GM19023 (cell line): ENCODE data around the gene FOXP3.

Source experiments
- ATAC-seq: cut with Tn5 transposase; IDR thresholded peaks from one replicate; pipeline ENCODE4 v1.9.1; 2021; ENCODE audit warnings: mild to moderate bottlenecking, moderate library complexity; ENCODE audit not compliant: unreplicated experiment

The FOXP3 gene

DNA sequence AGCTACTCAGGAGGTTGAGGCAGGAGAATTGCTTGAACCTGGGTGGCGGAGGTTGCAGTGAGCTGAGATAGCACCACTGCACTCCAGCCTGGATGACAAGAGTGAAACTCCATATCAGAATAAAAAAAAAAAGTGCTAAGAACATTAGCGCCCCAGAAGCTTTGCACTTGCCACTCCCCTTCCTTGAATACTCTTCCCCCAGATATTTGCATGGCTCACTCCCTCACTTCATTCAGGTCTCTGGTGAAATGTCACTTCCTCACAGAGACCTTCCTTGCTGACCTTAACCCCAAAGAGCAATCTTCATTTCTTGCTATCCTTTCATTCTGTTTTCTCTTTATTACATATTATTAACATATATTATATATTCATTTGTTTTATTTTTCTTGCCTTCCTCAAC lies 42.6 kb downstream of the FOXP3 start:
- ATAC-seq: no peak

DNA sequence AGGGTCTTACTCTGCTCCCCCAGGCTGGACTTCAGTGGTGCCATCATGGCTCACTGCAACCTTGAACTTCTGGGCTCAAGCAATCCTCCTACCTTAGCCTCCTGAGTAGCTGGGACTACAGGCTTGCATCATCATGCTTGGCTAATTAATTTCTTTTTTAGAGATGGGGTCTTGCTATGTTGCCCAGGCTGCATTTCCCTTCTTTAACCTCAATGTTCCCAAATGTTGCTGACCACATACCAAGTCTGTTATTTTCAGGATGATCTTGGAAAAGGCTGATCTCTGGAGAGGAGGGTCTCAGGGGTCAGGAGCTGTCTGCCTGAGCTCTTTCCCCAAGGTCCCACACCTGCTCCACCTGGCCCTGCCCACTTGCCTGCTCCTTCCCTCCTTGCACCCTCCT lies 44.4 kb downstream of the FOXP3 start:
- no peak for ATAC-seq

DNA sequence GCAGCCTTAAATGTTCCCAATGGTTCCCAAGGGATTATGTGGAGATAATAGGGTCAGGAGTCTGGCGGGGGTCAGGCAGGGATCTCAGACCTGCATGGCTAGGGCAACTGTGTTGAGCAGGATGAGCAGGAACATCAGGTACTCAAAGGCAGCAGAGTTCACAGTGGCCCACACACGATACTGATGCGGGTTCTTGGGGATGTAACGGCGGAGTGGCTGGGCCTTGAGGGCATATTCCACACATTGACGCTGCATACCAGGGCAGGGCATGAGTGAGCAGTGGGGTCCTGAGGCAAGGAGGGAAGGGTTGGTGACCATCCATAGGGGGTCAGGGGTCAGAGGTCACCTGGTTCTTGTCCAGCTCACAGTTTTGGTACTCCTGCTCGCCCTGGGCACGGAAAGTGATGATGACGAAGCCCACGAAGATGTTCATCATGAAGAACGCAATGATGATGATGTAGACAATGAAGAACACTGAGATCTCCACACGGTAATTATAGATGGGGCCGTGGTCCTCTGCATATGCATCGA lies 49.4 kb downstream of the FOXP3 start:
- no peak for ATAC-seq

DNA sequence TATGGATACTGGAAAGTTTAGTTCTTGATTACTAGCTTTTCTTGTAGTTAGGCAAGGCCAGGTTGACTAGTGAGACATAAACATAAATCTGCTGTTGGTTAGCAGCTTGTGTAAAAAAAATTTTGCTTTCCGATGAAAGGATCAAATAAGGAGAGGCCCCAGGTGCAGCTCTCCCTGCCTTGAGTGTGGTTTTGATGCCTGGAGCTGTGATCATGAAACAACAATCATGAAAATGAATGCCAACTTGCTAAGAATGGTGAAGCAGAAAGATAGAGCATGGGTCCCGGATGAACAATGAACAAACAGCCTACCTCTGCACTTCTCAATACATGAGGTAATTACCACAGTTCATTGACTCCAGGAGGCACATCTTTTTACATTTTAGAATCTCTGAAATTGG lies 50.1 kb downstream of the FOXP3 start:
- no peak for ATAC-seq

DNA sequence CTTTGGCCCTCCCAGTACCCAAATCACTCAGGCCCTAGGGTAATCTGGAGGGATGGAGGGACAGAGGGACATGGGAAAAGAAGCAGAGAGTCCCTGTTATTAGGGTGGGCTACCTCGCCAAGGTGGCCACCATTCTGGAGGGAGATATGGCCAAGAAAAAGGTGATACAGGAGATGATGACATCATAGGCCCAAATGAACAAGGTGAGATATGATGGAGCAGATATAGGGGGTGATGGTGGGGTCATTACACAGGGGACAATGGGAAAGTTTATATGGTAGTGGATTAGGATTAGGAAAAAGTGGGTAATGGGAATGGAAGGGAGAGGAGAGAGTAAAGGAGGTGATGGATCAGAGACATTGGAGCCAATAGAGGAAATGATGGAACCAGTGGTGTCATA lies 51.6 kb downstream of the FOXP3 start:
- no peak for ATAC-seq

DNA sequence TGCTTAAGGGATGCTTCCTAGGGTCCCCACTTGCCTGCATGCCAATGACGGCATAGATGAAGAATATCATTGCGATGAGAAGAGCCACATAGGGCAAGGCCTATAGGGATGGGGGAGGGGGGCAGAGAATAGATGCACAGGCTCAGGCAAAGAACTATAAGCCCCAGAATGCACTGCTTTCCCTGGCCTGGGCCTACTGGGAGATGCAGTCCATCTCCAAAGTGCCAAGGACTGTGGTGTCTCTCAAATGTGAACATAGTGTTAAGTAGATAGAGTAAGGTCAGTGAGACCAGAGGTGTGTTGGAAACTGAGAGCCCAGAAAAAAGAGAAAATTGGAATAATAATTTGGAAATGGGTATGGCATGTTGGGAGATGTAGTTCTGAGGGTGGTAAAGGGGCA lies 52.3 kb downstream of the FOXP3 start:
- no peak for ATAC-seq

DNA sequence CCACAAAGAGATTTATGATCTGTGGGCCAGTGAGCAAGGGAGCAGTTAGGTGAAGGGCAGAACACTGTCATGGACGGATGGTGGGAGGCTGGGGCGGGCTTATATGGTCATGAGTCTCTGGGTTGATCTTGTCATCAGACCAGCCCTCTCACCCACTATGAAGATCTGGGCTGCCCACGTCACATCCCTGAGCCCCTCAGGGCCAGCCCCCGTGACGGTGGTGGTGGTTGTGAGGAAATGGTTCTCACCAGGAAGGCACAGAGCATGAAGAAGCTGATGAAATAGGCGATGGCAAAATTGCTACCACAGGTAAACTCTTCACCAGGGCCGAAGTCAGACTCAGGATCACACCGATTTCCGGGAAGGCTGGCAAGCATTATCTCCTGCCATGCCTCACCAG lies 53.4 kb downstream of the FOXP3 start:
- no peak for ATAC-seq

DNA sequence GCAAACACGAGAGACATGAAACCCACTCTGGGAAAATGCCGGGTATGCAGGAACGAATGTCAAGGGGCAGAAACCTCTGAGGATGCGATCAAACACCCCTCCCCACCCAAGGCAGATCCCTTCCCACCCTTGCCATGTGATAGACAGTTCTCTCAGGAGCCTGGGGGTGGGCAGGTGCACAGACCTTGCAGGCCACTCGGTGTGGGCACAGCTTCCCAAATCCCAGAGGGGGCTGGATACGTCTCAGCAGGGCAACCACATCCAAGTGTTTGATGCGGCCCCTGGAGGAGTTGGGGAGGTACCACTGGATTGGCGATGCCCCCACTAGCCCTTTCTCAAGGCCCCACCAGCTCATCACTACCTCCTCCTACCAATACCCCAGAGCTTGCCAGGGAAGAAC lies 54.1 kb downstream of the FOXP3 start:
- ATAC-seq: no peak

DNA sequence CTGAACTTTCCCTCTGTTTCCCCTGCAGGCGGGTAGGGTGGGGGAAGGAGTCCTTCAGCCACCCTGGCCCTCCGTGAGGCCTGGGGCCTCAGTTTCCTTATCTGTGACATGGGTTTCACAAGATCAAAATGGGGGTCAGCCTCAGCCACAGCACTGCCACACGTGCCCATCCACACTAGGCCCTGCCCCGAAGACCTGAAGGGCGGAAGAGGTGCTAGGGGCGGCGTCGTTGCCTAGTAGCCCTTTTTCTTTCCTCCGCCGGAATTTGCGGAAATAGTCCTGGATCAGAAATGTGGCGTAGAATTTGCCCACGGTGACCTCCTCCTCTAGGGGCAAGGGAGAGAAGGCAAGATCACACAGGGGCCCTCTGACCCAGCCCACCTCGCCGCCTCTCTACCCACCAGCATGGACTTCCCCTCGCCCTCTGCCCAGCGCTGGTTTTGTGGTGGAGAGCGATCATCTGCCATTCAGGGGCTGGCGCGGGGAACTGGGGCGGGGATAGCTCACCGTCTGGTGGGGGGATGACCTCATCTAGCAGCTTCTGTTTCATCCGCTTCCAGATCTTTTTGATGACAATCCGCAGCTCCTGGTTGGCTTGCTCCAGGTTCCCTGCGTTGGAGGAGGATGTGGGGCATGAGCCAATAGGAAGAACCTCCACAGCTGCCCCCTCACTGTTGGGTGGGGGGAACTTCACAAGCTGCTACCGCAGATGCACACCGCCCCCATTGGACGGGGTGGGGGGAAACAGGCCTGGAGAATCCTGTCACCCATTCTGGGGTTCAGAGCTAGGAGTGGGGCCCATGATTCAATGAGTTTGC lies 54.9 kb downstream of the FOXP3 start:
- no peak for ATAC-seq

DNA sequence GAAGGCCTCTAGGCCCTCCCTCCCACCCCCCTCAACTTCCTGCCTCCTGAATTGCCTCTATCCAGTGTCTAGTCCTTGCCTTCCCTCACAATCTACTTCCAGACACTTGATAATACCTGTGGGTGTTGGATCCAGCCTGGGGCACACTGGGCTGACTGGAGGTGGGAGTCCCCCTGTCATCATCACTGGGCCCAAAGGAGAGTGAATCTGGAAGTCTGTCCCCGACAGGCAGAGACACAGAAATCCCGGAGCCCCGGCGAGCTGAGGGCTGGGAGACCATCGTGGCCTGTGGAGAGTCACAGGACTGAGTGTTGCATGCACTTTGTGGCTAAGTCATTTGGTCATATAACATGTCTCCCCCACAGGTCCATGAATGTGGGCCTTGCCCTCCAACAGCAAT lies 56.1 kb downstream of the FOXP3 start:
- no peak for ATAC-seq

DNA sequence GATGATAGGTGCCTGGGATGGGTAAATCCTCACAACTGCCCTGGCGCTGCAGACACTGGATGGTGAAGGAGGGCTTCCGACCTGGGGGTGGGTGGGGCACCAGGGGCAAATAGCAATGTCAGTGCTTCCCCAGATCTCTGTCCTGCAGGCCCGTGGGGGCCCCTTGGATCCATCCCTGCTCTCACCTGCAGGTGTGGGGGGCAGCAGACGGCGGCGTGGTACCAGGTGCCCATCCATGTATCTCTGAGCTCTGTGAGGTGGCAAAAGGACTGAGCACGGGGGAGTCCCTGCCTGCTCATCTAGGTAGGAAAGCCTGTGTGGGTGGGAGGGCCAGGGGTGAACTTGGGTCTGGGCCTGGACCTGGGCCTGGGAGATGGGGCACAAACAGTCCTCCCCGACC lies 58.0 kb downstream of the FOXP3 start:
- ATAC-seq: no peak

DNA sequence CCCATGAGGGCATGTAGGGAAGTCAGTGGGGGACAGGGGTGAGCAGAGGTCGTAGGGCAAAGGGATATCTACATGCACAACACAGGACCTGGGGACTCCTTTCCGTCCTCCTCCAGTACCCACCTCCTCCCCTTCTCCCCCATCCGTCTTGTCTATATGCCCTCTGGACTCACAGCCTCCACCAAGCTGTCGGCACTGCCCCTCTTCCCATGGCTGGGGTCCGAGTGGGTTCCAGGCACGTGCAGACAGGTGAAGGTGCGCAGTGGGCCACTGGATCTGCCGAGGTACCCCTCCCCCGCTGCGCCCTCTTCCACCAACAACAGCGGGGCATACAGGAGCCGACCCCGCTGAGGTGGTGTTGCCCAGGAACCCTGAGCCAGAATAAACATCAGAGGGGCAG lies 59.1 kb downstream of the FOXP3 start:
- ATAC-seq: no peak

DNA sequence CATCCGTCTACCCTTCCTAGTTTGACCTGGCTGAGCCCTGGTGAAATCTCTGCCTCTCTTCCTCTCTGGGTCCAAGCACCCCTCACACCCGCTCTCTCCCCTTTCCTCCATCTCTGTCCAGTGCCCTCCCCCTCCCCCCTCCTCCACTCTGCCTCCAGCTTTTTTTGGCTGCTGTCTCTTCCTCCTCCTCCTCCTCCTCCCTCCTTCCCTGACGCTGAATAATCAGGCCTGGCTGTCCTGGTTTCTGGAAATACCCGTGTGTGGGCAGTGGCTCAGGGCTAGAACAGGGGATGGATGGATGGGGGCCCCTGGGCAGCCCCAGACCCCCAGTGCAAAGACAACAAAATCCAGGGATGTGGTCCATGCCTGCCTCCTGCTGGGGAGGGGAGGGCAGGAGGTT lies 59.8 kb downstream of the FOXP3 start:
- ATAC-seq: no peak

DNA sequence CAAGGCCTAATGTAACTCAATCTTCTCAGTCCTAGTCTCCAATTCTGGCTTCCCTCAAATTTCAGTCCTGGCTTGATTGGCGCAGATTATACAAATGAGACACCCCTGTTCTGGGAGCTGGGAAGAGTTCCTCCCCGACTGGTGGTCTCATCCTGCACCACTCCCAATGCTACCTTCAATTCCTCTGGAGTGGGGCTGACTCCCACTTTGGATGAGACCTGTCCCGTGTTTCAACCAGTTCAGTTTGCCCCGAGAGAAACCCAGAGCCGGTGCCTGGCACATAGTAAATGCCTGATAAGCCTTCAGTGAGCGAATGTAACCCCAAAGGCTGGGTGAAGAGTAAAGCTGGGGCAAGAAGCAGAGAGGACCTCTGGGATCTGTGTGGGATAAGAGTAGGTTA lies 60.5 kb downstream of the FOXP3 start:
- no peak for ATAC-seq

DNA sequence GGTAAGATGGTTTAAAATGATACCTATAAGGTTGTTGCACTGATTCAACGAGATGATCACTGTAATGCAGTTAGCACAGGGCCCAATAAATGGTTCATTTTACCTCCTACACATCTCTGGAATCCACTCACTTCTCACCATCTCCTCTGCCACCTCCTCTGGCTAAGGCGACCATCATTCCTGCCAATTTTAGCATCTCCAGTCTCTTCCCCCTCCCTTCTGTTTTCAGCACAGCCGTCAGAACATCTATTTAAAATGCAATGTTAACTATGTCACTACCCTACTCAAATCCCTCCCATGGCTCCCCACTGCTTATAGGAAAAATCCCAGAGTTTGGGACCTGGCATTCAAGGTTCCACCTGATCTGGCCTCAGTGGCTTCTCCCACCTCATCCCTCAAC lies 61.0 kb downstream of the FOXP3 start:
- ATAC-seq: no peak

DNA sequence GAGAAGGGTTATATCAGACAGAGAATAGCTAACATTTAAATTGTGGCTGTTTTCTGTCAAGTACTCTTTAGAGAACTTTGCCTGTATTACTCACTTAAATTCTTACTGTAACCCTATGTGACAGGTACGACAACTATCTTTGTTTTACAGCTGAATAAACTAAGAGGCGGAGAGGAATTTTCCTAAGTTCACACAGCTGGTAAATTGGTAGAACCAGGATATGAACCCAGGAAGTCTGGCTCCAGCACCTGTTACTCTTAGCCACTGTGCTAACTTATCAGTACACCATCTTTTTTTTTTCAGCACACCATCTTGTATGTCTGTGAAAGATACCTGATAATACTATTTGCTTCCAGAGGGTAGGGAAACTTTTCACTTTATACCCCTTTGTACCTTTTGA lies 62.5 kb downstream of the FOXP3 start:
- no peak for ATAC-seq
